Choroid plexus epithelial cell (primary cell): ENCODE measurements around the gene SRC.
A peak's percentile ranks its signal among the peaks of the same experiment; 100 is the strongest.

Experiments used
- DNase-seq: peaks from one replicate; pipeline ENCODE4 v3.0.0-alpha.2; 2010; ENCODE audit warnings: low read depth
- H3K4me3 ChIP-seq: 2 replicates; pipeline ENCODE4 v1.5.1; 2011; ENCODE audit warnings: low read depth, mild to moderate bottlenecking, control low read depth, low read length, moderate library complexity
- TF ChIP-seq, protein P1 (sequence below): conservative IDR thresholded peaks from 2 replicates; pipeline ENCODE4 v1.5.1; 2011; ENCODE audit warnings: low read depth, mild to moderate bottlenecking, control low read depth, inconsistent platforms, low read length, moderate library complexity

The SRC gene

DNA sequence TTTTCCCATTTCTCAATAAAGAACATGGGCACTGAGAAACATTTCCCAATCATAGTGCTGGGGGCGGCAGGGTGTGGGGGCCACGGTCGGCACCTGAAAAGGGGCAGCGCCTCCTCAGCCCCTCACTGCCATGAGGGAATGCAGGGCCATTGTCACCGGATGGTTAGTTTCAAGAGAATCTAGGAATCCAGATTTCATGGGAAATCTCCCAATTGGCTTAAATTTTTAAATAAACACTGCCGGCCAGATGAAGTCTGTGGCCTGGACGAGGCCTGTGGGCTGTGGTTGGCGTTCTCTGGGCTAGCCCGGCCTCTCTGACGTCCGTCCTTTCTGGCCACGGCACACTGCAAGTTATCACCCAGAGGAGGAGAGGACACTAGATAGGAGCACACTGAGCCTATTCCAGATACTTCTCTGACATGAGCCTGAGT, 30.9 kb upstream of the SRC start:
- H3K4me3 ChIP-seq = no peak overlapping the region
- DNase-seq = peak; percentile 88
- TF ChIP-seq, protein P1, sequence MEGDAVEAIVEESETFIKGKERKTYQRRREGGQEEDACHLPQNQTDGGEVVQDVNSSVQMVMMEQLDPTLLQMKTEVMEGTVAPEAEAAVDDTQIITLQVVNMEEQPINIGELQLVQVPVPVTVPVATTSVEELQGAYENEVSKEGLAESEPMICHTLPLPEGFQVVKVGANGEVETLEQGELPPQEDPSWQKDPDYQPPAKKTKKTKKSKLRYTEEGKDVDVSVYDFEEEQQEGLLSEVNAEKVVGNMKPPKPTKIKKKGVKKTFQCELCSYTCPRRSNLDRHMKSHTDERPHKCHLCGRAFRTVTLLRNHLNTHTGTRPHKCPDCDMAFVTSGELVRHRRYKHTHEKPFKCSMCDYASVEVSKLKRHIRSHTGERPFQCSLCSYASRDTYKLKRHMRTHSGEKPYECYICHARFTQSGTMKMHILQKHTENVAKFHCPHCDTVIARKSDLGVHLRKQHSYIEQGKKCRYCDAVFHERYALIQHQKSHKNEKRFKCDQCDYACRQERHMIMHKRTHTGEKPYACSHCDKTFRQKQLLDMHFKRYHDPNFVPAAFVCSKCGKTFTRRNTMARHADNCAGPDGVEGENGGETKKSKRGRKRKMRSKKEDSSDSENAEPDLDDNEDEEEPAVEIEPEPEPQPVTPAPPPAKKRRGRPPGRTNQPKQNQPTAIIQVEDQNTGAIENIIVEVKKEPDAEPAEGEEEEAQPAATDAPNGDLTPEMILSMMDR = no peak

DNA sequence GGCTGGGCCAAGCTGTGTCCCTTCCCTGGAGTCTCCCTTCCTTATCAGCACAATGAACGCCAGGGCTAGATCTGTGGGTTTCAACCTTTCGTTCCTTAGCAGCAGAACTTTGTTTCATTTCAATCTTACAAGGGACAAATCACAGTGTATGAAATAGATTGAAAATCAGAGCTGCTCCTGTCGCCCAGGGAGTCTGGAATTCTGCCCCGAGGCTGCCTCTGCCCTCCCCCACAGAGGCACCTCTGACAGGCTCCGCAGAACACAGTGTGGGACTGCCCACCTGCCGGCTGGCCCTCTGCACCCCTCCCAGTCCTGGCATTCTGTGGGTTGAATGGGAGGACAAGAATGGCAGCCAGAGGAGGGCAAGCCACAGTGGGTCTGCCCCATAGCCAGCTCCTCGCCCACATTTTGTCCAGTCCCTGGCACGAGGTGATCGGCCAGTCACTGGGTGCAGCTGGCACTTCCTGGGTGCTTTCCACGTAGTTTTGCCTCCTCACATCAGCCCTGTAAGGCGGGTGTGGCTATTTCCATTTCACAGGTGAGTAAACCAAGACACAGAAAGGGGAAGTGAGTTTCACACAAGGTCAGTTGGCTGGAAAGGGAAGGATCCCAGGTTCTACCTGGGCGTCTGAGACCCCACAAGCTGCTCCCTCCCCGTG, 30.4 kb upstream of the SRC start:
- no peak overlapping the region for H3K4me3 ChIP-seq
- no peak for DNase-seq
- TF ChIP-seq, protein P1 = no peak

DNA sequence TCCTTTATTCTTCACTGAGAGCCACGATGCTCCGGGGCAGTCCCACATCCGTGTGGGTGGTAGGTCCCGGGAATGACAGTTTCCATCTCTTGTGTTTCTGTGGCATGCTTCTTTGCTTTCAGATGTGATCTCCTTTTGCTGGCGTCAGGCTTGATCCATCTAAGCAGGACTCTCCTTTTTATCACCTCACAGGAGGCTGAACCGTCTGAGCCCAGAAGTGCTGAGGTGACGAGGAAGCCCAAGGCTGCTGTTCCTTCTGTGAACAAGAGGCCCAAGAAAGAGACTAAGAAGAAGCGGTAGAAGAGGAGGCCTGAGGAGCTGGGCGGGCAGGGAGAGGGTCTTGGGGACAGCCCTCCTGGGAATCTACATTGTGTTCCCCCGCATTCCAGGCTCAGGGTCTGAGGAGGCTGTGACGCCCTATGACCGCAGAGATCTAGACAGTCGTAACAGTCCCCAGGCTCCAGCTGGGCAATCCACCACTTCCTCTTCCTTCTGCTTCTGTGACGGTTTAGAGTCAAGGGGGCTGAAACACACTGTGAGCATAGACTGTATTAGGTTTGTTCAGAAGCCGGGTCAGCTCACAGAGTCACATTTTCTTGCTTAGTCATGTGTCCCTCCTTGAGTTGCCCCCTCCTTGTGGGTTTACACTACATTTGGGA, 29.7 kb upstream of the SRC start:
- no peak overlapping the region for H3K4me3 ChIP-seq
- DNase-seq = no peak
- TF ChIP-seq, protein P1 = no peak

DNA sequence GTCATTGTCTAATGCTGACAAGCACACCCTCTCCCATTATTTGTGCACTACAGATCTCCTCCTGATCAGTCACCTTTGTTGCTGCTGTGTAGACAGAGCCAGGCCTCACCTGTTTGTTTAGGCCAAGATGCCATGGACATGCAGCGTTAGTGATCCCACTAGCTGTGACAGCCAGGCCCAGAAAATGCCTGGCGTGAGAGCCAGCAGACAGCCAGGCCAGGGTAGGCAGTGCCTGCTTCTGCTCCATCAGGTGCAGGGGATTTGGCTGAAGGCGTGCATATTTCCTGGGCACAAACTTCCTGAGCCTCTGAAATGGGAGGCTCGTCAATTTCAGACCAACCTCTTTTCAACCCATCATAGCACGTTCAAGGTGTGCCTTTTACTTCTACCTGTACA, 29.2 kb upstream of the SRC start:
- H3K4me3 ChIP-seq = no peak overlapping the region
- TF ChIP-seq, protein P1 = no peak
- no peak for DNase-seq

DNA sequence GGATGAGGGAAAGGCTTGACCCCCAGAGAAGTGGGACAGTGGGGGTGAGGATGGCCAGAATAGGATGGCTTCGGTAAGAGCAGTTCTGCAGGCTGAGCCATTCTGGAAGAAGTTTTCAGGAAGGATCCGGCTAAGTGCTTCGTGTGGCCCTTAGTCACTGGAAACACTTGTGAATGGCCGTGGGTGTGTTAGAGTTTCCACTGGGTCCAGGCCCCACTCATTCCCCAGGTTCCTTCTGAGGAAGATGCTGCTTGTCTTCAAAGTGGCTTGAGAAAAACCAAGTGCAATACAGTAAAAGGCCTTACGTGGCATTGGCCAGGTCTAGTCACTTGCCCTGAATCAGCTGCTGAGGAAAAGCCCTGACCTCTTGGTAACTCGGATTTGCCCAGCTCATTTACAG, 28.6 kb upstream of the SRC start:
- TF ChIP-seq, protein P1 = no peak
- no peak overlapping the region for H3K4me3 ChIP-seq
- DNase-seq = no peak

DNA sequence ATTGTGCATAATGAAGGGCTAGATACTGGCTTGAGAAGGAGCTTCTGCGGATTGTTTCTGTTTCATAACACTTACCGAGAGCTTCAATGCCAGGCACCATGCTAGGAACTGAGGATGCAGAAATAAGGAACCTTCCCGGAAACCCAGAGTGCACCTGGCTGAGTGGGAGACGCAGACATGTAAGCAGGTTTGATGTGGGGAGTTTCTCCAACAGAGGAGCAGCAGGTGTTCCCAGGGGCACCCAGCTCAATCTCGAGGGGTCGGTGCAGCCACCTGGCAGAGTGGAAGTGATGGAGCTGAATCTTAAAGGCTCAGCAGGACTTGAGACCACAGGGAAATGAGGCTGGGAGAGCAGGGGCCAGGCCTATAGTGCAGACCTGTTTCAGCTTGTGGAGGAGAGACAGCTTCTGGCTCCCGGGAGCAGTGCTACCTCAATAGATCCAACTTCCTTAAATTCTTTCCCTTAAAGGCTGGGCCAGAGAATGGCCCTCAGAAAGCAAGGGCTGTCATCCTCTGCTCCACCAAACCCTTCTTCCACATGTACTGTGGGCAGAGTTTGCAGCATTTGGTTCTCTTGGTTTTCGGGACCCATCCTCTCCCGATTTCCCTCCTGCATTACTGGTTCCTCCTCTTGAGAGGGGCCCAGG, 27.8 kb upstream of the SRC start:
- TF ChIP-seq, protein P1 = no peak

DNA sequence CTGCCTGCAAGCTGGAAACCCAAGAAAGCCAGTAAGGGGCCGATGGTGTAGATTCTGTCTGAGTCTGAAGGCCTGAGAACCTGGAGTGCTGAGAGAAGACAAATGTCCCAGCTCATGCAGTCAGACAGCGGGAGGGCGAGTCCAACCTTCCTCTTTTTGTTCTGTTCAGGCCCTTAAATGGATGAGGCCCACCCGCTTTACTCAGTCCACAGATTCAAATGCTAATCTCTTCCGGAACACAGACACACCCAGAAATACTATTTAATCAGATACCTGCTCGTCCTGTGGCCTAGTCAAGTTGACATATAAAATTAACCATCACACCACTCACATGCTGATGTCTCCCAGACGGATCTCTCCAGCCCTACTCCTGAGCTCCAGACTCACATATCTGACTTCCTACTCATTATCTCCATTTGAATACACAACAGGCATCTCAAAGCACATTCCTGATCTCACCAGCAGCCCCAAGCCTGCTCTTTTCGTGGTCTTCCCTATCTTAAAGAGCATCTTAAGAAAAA, 26.7 kb upstream of the SRC start:
- H3K4me3 ChIP-seq = no peak overlapping the region
- TF ChIP-seq, protein P1 = no peak
- DNase-seq = peak; percentile 60

More for the DNA sequence above, 27.8 kb upstream of the SRC start:
- H3K4me3 ChIP-seq = no peak overlapping the region
- DNase-seq = no peak
